K562 (cell line): ENCODE data around the gene P2RY11. TPM values are rescaled to one million over a fixed set of nuclear protein-coding genes. Genes with fewer than 3 reads are reported as not detected.
A peak's percentile ranks its signal among the peaks of the same experiment; 100 is the strongest.

ENCODE experiments used
- ATAC-seq: fragments of 200-7000 bp; cut with Tn5 transposase; 3 replicates; pipeline ENCODE4 v1.9.1; 2020; ENCODE audit warnings: moderate library complexity
- BruUV-seq: library from RNA; stranded (reverse); fragments of 400-500 nt; replicated peaks from 2 replicates; lab custom pipeline; 2021; lab: Mats Ljungman, UMichigan
- CTCF ChIA-PET: fragments of 300-600 bp; formaldehyde crosslinking; extraction: SDS; loops from one replicate; lab custom pipeline; 2021; ENCODE audit warnings: low intra/inter-chr PET ratio; lab: Yijun Ruan, JAX
- POLR2A ChIA-PET: fragments of 300-600, 350-650 bp; sonication (Branson Sonifier 250); formaldehyde crosslinking; extraction: SDS; loops from one replicate; lab custom pipeline; 2021; ENCODE audit warnings: antibody characterized with exemption, inconsistent platforms; lab: Yijun Ruan, JAX
- DNase-seq, 4 experiments: peaks; one replicate each; pipeline versions ENCODE4 v3.0.0 to v3.0.0-alpha.2; 2011 to 2018; ENCODE audit warnings: low spot score in 3 of 4, mixed read lengths in 3 of 4; ENCODE audit errors: extremely low read depth in 1 of 4
- FAIRE-seq: peaks from 2 replicates; lab custom pipeline; 2011; peaks lifted over from hg19 to GRCh38; lab: Jason Lieb, UNC
- H2AFZ ChIP-seq: 2 replicates; pipeline ENCODE4 v1.6.0; 2011; ENCODE audit warnings: low read depth, low read length, control low read depth, inconsistent platforms
- H3K27ac ChIP-seq: fragments of 200-600 bp; 3 replicates; pipeline ENCODE4 v1.8.0; 2011; ENCODE audit warnings: low read depth, mild to moderate bottlenecking, control low read depth, inconsistent platforms, low read length, moderate library complexity, mixed read lengths; ENCODE audit errors: extremely low read depth
- H3K27me3 ChIP-seq, 2 experiments: fragments of 300-600 bp in 1 of 2; 2 replicates in 1 of 2; 3 replicates in 1 of 2; pipeline versions ENCODE4 v1.6.0 to v1.8.0; 2011; ENCODE audit warnings: inconsistent platforms in 2 of 2, low read length in 2 of 2, mild to moderate bottlenecking in 1 of 2, mixed read lengths in 1 of 2, moderate library complexity in 1 of 2; ENCODE audit not compliant: control insufficient read depth in 2 of 2, insufficient read depth in 2 of 2
- H3K36me3 ChIP-seq: fragments of 300-600 bp; 3 replicates; pipeline ENCODE4 v1.8.0; 2011; ENCODE audit warnings: mild to moderate bottlenecking, low read length, inconsistent platforms; ENCODE audit not compliant: control insufficient read depth, insufficient read depth
- H3K4me1 ChIP-seq, 2 experiments: fragments of 200-600 bp in 1 of 2; replicated peaks in 1 of 2; 2 replicates in 1 of 2; 3 replicates in 1 of 2; pipeline versions ENCODE4 v1.5.1 to v1.8.0; 2011; ENCODE audit warnings: inconsistent platforms in 2 of 2, low read length in 2 of 2, mild to moderate bottlenecking in 1 of 2, mixed read lengths in 1 of 2, moderate library complexity in 1 of 2; ENCODE audit not compliant: control insufficient read depth in 2 of 2, insufficient read depth in 2 of 2
- H3K4me2 ChIP-seq: 2 replicates; pipeline ENCODE4 v1.6.1; 2011; ENCODE audit warnings: low read length, control low read depth, inconsistent platforms, mixed read lengths; ENCODE audit not compliant: insufficient read depth
- H3K4me3 ChIP-seq: fragments of 200-600 bp; sonication (generic), shearing (Covaris generic); 2 replicates; pipeline ENCODE4 v1.5.1; 2016; ENCODE audit warnings: control low read depth, inconsistent platforms
- H3K79me2 ChIP-seq: fragments of 200-600 bp; 3 replicates; pipeline ENCODE4 v1.8.0; 2011; ENCODE audit warnings: low read length, inconsistent platforms; ENCODE audit not compliant: control insufficient read depth, insufficient read depth
- H3K9ac ChIP-seq, 2 experiments: 2 replicates each; pipeline versions ENCODE4 v1.6.0 to v1.6.1; 2011; ENCODE audit warnings: low read depth in 2 of 2, low read length in 2 of 2, control low read depth in 1 of 2, inconsistent platforms in 1 of 2, mild to moderate bottlenecking in 1 of 2, mixed read lengths in 1 of 2; ENCODE audit not compliant: insufficient read depth in 1 of 2
- H3K9me1 ChIP-seq: one replicate; pipeline ENCODE4 v1.6.0; 2011; ENCODE audit warnings: inconsistent platforms, mild to moderate bottlenecking, low read length, moderate library complexity; ENCODE audit not compliant: control insufficient read depth, insufficient read depth
- H3K9me3 ChIP-seq: replicated peaks from 2 replicates; pipeline ENCODE4 v1.5.1; 2011; ENCODE audit warnings: low read depth, low read length, inconsistent platforms; ENCODE audit not compliant: control insufficient read depth, insufficient read depth
- H4K20me1 ChIP-seq: replicated peaks from 2 replicates; pipeline ENCODE4 v1.6.1; 2011; ENCODE audit warnings: low read length, inconsistent platforms, mixed read lengths; ENCODE audit not compliant: control insufficient read depth, insufficient read depth
- ARHGAP35 ChIP-seq: fragments of 450-650 bp; IDR thresholded peaks from 2 replicates; pipeline ENCODE4 v1.6.1; 2018; ENCODE audit not compliant: partially characterized antibody
- EP300 ChIP-seq: IDR thresholded peaks from 2 replicates; pipeline ENCODE4 v1.6.1; 2012; ENCODE audit warnings: low read length, improper control_type of control experiment
- MTA1 ChIP-seq: fragments of 450-650 bp; IDR thresholded peaks from 2 replicates; pipeline ENCODE4 v1.6.1; 2017; ENCODE audit warnings: borderline replicate concordance
- POLR2AphosphoS5 ChIP-seq: IDR thresholded peaks from 2 replicates; pipeline ENCODE4 v1.6.1; 2011; ENCODE audit warnings: mild to moderate bottlenecking, low read depth, low read length, moderate library complexity; ENCODE audit not compliant: control insufficient read depth, insufficient read depth
- PRMT5 ChIP-seq: sonication (generic); formaldehyde crosslinking; IDR thresholded peaks from 2 replicates; pipeline ENCODE4 v1.5.0; 2020; ENCODE audit warnings: missing genetic modification reagents
- RCOR1 ChIP-seq, 2 experiments: IDR thresholded peaks; 2 replicates each; pipeline ENCODE4 v1.6.1; 2012; ENCODE audit warnings: low read depth in 2 of 2, low read length in 2 of 2, borderline replicate concordance in 1 of 2, improper control_type of control experiment in 1 of 2
- TRIM28 ChIP-seq: fragments of 450-650 bp; IDR thresholded peaks from 2 replicates; pipeline ENCODE4 v1.6.1; 2017
- WGBS: fragments of 100-300 bp; shearing (Covaris generic); methylation state at CpG from one replicate; pipeline ENCODE4 v1.1.6; 2016; ENCODE audit warnings: low coverage, mixed read lengths; ENCODE audit not compliant: insufficient coverage; ENCODE audit errors: missing lambda C conversion rate; 5-methylcytosine and 5-hydroxymethylcytosine counted together
- in situ Hi-C: fragments of 300-500 bp; cut with MboI; formaldehyde crosslinking; loops from 4 replicates; pipeline ENCODE4 v1.15.0; 2018; ENCODE audit warnings: inconsistent platforms, mixed read lengths
- intact Hi-C: fragments of 100-400 bp; cut with micrococcal nuclease; formaldehyde crosslinking; loops from 2 replicates; pipeline ENCODE4 v1.14.2; 2022
- polyA plus RNA-seq, 8 experiments: library from polyadenylated mRNA; depleted of rRNA in 4 of 8; stranded (reverse) in 5 of 8; unstranded in 3 of 8; fragments of >200 nt; fragmentation: Nextera tagmentation in 2 of 8; fragmentation: Illumina TruSeq in 1 of 8; extraction: Ambion mirVana in 2 of 8; extraction: Trizol in 1 of 8; gene quantifications; 2 replicates each; pipeline versions ENCODE4 v1.2.1 to v1.2.3, GENCODE V29; 2011 to 2014; ENCODE audit warnings: inconsistent platforms in 1 of 8, missing spikeins in 1 of 8
- total RNA-seq, 7 experiments: library from RNA; depleted of rRNA in 6 of 7; stranded (reverse); fragments of >200 nt in 6 of 7; fragmentation: Illumina TruSeq in 2 of 7; extraction: Trizol in 2 of 7; gene quantifications; 2 replicates each; pipeline versions ENCODE4 v1.2.1 to v1.2.3, GENCODE V29; 2011 to 2021; ENCODE audit warnings: low replicate concordance in 1 of 7
- TF ChIP-seq, protein P1 (sequence below), 2 experiments: fragments of 450-650 bp in 1 of 2; sonication (generic) in 1 of 2; formaldehyde crosslinking in 1 of 2; IDR thresholded peaks; 2 replicates each; pipeline versions ENCODE4 v1.7.1 to v1.9.0; 2016 to 2022; ENCODE audit warnings: inconsistent platforms in 1 of 2, mild to moderate bottlenecking in 1 of 2, missing genetic modification reagents in 1 of 2

Gene P2RY11
- total and polyA plus RNA-seq, 9 of the 15 experiments (the other 6 are each of a cell fraction or from before 2014, with no cell fraction given): 0.03 to 10.1 (median 1.5) TPM

GRCh38 chr19:10159610-10160009, 48.1 kb downstream of the P2RY11 start:
- no peak overlapping the region for H3K4me2 ChIP-seq
- no peaks in the 10 kb centered on the region for H3K27me3 ChIP-seq
- DNase-seq (no peak), FAIRE-seq (no peak)
- no peaks in the 10 kb centered on the region for H4K20me1 ChIP-seq
- no peak overlapping the region for H3K4me3 ChIP-seq
- H2AFZ ChIP-seq: no peak overlapping the region
- no TSS peak for BruUV-seq
- TF ChIP-seq MTA1 (no peak), RCOR1 (IDR thresholded peaks at IDR 0.05; ENCODE audit: borderline replicate concordance in 1 of 2, low read depth in 2 of 2, low read length in 2 of 2) (no peak), EP300 (no peak), TRIM28 (no peak), ARHGAP35 (no peak)
- TF ChIP-seq, all 486 proteins: peak for 0
- H3K36me3 ChIP-seq: peaks cover 98% of the 10 kb centered on the region
- no peaks in the 10 kb centered on the region for H3K9me1 ChIP-seq
- H3K9ac ChIP-seq: no peak overlapping the region
- H3K27ac ChIP-seq: no peak overlapping the region
- no peaks in the 10 kb centered on the region for H3K9me3 ChIP-seq
- H3K79me2 ChIP-seq: no peaks in the 10 kb centered on the region
- ChIA-PET POLR2A (no interaction called here), CTCF (no interaction called here)
- in situ Hi-C loops: no loop called here
- 94% methylated on average over 14 of the region's 16 CpGs for WGBS
- intact Hi-C loops: no loop called here
- no peaks in the 10 kb centered on the region for H3K4me1 ChIP-seq
- ATAC-seq: no peak

GRCh38 chr19:10163536-10163935, 52.0 kb downstream of the P2RY11 start:
- DNase-seq (no peak), FAIRE-seq (no peak), ATAC-seq (no peak)
- Histone ChIP-seq H3K9me1 (no peaks in the 10 kb centered on the region), H3K4me2 (no peak overlapping the region), H3K27me3 (no peaks in the 10 kb centered on the region), H3K36me3 (peaks cover 95% of the 10 kb centered on the region), H3K9ac (no peak overlapping the region), H3K27ac (no peak overlapping the region), H3K9me3 (no peaks in the 10 kb centered on the region), H4K20me1 (no peaks in the 10 kb centered on the region), H3K4me3 (no peak overlapping the region), H2AFZ (no peak overlapping the region), H3K4me1 (no peaks in the 10 kb centered on the region), H3K79me2 (no peaks in the 10 kb centered on the region)
- CTCF ChIA-PET: no interaction called here
- WGBS: 91% methylated on average over 3 of the region's 3 CpGs
- TF ChIP-seq PRMT5 (CRISPR knock-in tag) (no peak), POLR2AphosphoS5 (0 out of 2 replicates have a peak, but pooled peaks have one; percentile 34)
- TF ChIP-seq, protein P1, sequence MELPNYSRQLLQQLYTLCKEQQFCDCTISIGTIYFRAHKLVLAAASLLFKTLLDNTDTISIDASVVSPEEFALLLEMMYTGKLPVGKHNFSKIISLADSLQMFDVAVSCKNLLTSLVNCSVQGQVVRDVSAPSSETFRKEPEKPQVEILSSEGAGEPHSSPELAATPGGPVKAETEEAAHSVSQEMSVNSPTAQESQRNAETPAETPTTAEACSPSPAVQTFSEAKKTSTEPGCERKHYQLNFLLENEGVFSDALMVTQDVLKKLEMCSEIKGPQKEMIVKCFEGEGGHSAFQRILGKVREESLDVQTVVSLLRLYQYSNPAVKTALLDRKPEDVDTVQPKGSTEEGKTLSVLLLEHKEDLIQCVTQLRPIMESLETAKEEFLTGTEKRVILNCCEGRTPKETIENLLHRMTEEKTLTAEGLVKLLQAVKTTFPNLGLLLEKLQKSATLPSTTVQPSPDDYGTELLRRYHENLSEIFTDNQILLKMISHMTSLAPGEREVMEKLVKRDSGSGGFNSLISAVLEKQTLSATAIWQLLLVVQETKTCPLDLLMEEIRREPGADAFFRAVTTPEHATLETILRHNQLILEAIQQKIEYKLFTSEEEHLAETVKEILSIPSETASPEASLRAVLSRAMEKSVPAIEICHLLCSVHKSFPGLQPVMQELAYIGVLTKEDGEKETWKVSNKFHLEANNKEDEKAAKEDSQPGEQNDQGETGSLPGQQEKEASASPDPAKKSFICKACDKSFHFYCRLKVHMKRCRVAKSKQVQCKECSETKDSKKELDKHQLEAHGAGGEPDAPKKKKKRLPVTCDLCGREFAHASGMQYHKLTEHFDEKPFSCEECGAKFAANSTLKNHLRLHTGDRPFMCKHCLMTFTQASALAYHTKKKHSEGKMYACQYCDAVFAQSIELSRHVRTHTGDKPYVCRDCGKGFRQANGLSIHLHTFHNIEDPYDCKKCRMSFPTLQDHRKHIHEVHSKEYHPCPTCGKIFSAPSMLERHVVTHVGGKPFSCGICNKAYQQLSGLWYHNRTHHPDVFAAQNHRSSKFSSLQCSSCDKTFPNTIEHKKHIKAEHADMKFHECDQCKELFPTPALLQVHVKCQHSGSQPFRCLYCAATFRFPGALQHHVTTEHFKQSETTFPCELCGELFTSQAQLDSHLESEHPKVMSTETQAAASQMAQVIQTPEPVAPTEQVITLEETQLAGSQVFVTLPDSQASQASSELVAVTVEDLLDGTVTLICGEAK (IDR thresholded peaks at IDR 0.05): peak; percentile 79
- TF ChIP-seq, protein P1 (CRISPR knock-in tag; IDR thresholded peaks at IDR 0.05): peak; percentile 31; the same call in 1 of the 2 replicates
- no TSS peak for BruUV-seq
- intact Hi-C loops: no loop called here
- POLR2A ChIA-PET: no interaction called here
- in situ Hi-C loops: no loop called here
